OCI-LY1 (cell line): ENCODE measurements around the gene G6PC3.

Experiments used
- CTCF ChIP-seq: fragments of 200-600 bp; sonication (generic), shearing (Covaris generic); IDR thresholded peaks from 2 replicates; pipeline ENCODE4 v1.5.1; 2017; ENCODE audit warnings: mild to moderate bottlenecking, antibody characterized with exemption, low read length, moderate library complexity, mixed read lengths
- EZH2 ChIP-seq: fragments of 200-600 bp; sonication (generic), shearing (Covaris generic); IDR thresholded peaks from 2 replicates; pipeline ENCODE4 v1.8.0; 2017; ENCODE audit warnings: borderline replicate concordance, mixed run types, mild to moderate bottlenecking, antibody characterized with exemption, low read length, moderate library complexity, mixed read lengths

- no peak for TF ChIP-seq CTCF
- no peak for TF ChIP-seq EZH2
These were observed 17.2 kb upstream of the G6PC3 start for GRCh38 chr17:44053125-44053872.
